Mesothelial cell of epicardium (in vitro differentiated cells): Measurements from ENCODE around the gene ACTG2. TPM values are rescaled to one million over a fixed set of nuclear protein-coding genes. Genes with fewer than 3 reads are reported as not detected.
"Not testable (repeated sequence)": the region's sequence is repeated elsewhere in the genome, so short reads cannot be mapped to it uniquely, and the experiment has no call there.

ENCODE experiments used
- DNase-seq, 2 experiments: peaks; one replicate each; pipeline ENCODE4 v3.0.0; 2021; ENCODE audit warnings: low spot score in 2 of 2; ENCODE audit not compliant: unreplicated experiment in 2 of 2
- H3K27ac Mint-ChIP-seq: 2 replicates; pipeline ENCODE4 v1.8.0; 2021; ENCODE audit warnings: mixed read lengths
- H3K27me3 Mint-ChIP-seq: 2 replicates; pipeline ENCODE4 v1.8.0; 2021; ENCODE audit warnings: low read depth, mixed read lengths
- H3K36me3 Mint-ChIP-seq: 2 replicates; pipeline ENCODE4 v1.8.0; 2021; ENCODE audit warnings: mixed read lengths
- H3K4me1 Mint-ChIP-seq: 2 replicates; pipeline ENCODE4 v1.8.0; 2021; ENCODE audit warnings: mixed read lengths
- H3K4me3 Mint-ChIP-seq: 2 replicates; pipeline ENCODE4 v1.8.0; 2021; ENCODE audit warnings: mild to moderate bottlenecking, moderate library complexity, mixed read lengths
- H3K9me3 Mint-ChIP-seq: 2 replicates; pipeline ENCODE4 v1.8.0; 2021; ENCODE audit warnings: mixed read lengths
- CTCF ChIP-seq: fragments of 200-600 bp; sonication (generic); IDR thresholded peaks from one replicate; pipeline ENCODE4 v1.5.0; 2021; ENCODE audit warnings: antibody characterized with exemption; ENCODE audit not compliant: unreplicated experiment
- total RNA-seq: library from RNA; stranded (reverse); gene quantifications from 3 replicates; pipeline ENCODE4 v1.2.1, GENCODE V29; 2021

Gene ACTG2
- total RNA-seq, 1 donor from 2014 or later = 9.3 TPM

GRCh38 chr2:73937103-73937885 is 44.5 kb downstream of the ACTG2 start:
- Mint-ChIP-seq H3K4me3 (no peak overlapping the region), H3K27ac (no peak overlapping the region), H3K9me3 (no peaks in the 10 kb centered on the region), H3K4me1 (no peaks in the 10 kb centered on the region), H3K27me3 (no peaks in the 10 kb centered on the region), H3K36me3 (peaks cover 6% of the 10 kb centered on the region)
- DNase-seq = no peak
- TF ChIP-seq CTCF = no peak

- no peak for DNase-seq
- H3K4me1 Mint-ChIP-seq = no peaks in the 10 kb centered on the region
- no peak overlapping the region for H3K27ac Mint-ChIP-seq
- H3K27me3 Mint-ChIP-seq = no peaks in the 10 kb centered on the region
- no peaks in the 10 kb centered on the region for H3K9me3 Mint-ChIP-seq
- H3K4me3 Mint-ChIP-seq = no peak overlapping the region
- H3K36me3 Mint-ChIP-seq = peaks cover 7% of the 10 kb centered on the region
- no peak for TF ChIP-seq CTCF
These were observed 45.1 kb downstream of the ACTG2 start for GRCh38 chr2:73937899-73938298.

GRCh38 chr2:73938718-73939352 is 46.0 kb downstream of the ACTG2 start:
- no peak for TF ChIP-seq CTCF
- DNase-seq = no peak
- Mint-ChIP-seq H3K27ac (peak overlapping the region; percentile 62), H3K4me1 (no peaks in the 10 kb centered on the region), H3K4me3 (no peak overlapping the region), H3K27me3 (no peaks in the 10 kb centered on the region), H3K9me3 (no peaks in the 10 kb centered on the region), H3K36me3 (peaks cover 7% of the 10 kb centered on the region)

GRCh38 chr2:73939419-73939818 is 46.6 kb downstream of the ACTG2 start:
- no peaks in the 10 kb centered on the region for H3K9me3 Mint-ChIP-seq
- peaks cover 7% of the 10 kb centered on the region for H3K36me3 Mint-ChIP-seq
- no peak overlapping the region for H3K4me3 Mint-ChIP-seq
- TF ChIP-seq CTCF = no peak
- no peak overlapping the region for H3K27ac Mint-ChIP-seq
- no peaks in the 10 kb centered on the region for H3K27me3 Mint-ChIP-seq
- DNase-seq = no peak
- H3K4me1 Mint-ChIP-seq = no peaks in the 10 kb centered on the region

- H3K27me3 Mint-ChIP-seq, H3K27ac Mint-ChIP-seq, H3K4me1 Mint-ChIP-seq, H3K9me3 Mint-ChIP-seq, H3K4me3 Mint-ChIP-seq, DNase-seq: not testable (repeated sequence)
- H3K36me3 Mint-ChIP-seq = peaks cover 11% of the 10 kb centered on the region
These were observed 47.3 kb downstream of the ACTG2 start for GRCh38 chr2:73940066-73940465.

GRCh38 chr2:73942664-73943063 is 49.9 kb downstream of the ACTG2 start:
- Mint-ChIP-seq H3K4me3 (no peak overlapping the region), H3K27me3 (no peaks in the 10 kb centered on the region)
- DNase-seq = no peak

More at GRCh38 chr2:73942664-73943063, 49.9 kb downstream of the ACTG2 start:
- Mint-ChIP-seq H3K4me1 (no peaks in the 10 kb centered on the region), H3K9me3 (no peaks in the 10 kb centered on the region), H3K36me3 (peaks cover 14% of the 10 kb centered on the region), H3K27ac (no peak overlapping the region)
- TF ChIP-seq CTCF = no peak
